Tibial artery (tissue), 4 donors: ENCODE data around the gene TLK1.

Source experiments
- DNase-seq, 2 donors: peaks; one replicate each; pipeline ENCODE4 v3.0.0-alpha.2; 2019
- H3K27ac ChIP-seq, 2 donors: fragments of 200-600 bp; sonication (generic) in 1 of 2; 1 replicate in 1 of 2; 2 replicates in 1 of 2; pipeline ENCODE4 v1.5.1; 2018 to 2019; ENCODE audit warnings: mild to moderate bottlenecking in 1 of 2
- H3K27me3 ChIP-seq, 2 donors: fragments of 200-600 bp; sonication (generic) in 1 of 2; one replicate each; pipeline versions ENCODE4 v1.5.1 to v1.6.0; 2016 to 2019
- H3K36me3 ChIP-seq, 3 donors: fragments of 200-600 bp; sonication (generic) in 2 of 3; one replicate each; pipeline ENCODE4 v1.5.1; 2016 to 2019; ENCODE audit warnings: mild to moderate bottlenecking in 2 of 3
- H3K4me1 ChIP-seq, 4 donors: fragments of 200-600 bp; sonication (generic) in 2 of 4; 1 replicate in 3 of 4; 2 replicates in 1 of 4; pipeline ENCODE4 v1.5.1; 2016 to 2019
- H3K4me3 ChIP-seq, 2 donors: fragments of 200-600 bp; sonication (generic) in 1 of 2; 1 replicate in 1 of 2; 2 replicates in 1 of 2; pipeline ENCODE4 v1.5.1; 2018 to 2019; ENCODE audit warnings: mild to moderate bottlenecking in 2 of 2
- H3K9me3 ChIP-seq, 3 donors: fragments of 200-600 bp; sonication (generic) in 1 of 3; one replicate each; pipeline ENCODE4 v1.5.1; 2016 to 2019
- CTCF ChIP-seq, 2 experiments: fragments of 200-600 bp in 1 of 2; fragments of 450-650 bp in 1 of 2; IDR thresholded peaks; one replicate each; pipeline ENCODE4 v1.5.1; 2017 to 2019; ENCODE audit warnings: antibody characterized with exemption in 2 of 2, mild to moderate bottlenecking in 1 of 2, moderate library complexity in 1 of 2
- intact Hi-C: fragments of 100-400 bp; cut with DNase I; formaldehyde crosslinking; loops from one replicate; pipeline ENCODE4 v1.15.0; 2023; ENCODE audit warnings: low total_unique reads

TLK1 gene

GRCh38 chr2:171072164-171072563, 88.5 kb downstream of the TLK1 start:
- H3K36me3 ChIP-seq: peaks cover 5 to 14% (median 8%) of the 10 kb centered on the region in 3 donors
- no peak overlapping the region for H3K27ac ChIP-seq
- H3K4me1 ChIP-seq: no peaks in the 10 kb centered on the region
- intact Hi-C loops: no loop called here
- H3K9me3 ChIP-seq: no peaks in the 10 kb centered on the region
- DNase-seq: no peak
- H3K4me3 ChIP-seq: no peak overlapping the region
- no peaks in the 10 kb centered on the region for H3K27me3 ChIP-seq
- TF ChIP-seq CTCF (IDR thresholded peaks at IDR 0.05): no peak

DNA sequence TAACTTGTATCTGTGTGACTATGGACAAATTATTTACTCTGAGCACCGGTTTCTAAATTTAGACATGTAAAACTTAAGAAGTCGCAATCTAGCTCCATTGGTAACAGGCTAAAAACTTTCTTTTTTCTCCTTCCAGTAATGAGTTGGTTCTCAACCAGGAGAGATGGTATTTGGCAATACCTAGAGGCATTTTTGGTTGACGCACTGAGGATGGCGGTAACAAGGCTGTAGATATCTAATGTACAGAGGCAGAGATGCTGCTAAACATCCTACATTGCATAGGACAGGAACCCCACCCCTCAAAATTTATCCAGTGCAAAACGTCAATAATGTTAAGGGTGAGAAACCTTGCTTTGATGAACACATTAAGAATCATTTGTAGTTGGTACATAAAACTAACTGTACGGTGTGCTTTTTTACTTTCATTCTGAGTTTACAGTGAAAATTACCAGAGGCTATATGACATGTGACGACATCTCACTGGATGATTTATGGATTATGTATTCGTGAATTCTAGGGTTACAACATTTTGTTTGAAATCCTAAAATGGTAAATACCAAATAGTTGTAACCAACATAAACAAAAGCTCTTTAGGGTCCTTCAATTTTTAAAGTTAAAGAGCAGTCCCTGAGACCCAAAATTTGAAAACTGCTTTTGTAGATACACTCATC, 91.3 kb downstream of the TLK1 start:
- H3K4me1 ChIP-seq: no peaks in the 10 kb centered on the region
- intact Hi-C loops: no loop called here
- H3K27me3 ChIP-seq: no peaks in the 10 kb centered on the region
- no peak overlapping the region for H3K27ac ChIP-seq
- peaks cover 5 to 14% (median 8%) of the 10 kb centered on the region in 3 donors for H3K36me3 ChIP-seq
- DNase-seq: no peak
- no peak for TF ChIP-seq CTCF (IDR thresholded peaks at IDR 0.05)
- no peaks in the 10 kb centered on the region for H3K9me3 ChIP-seq
- H3K4me3 ChIP-seq: no peak overlapping the region

DNA sequence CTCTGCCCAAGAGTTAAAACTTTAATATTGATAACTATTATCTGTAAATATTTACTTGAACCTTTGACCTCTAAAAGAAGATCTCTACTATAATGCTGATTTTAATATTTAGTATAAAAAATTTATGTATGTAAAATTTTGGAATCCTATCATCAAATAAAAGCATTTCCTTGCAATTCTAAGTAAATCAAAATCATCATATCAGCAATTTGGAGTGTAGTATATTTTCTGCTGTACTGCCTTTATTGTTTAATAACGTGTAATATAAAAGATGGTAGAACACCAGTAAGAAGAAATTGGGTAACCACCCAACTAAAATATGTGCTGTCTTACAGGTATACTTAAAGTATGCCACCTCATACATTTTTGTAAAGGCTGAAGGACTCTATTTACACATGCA, 94.6 kb downstream of the TLK1 start:
- no peaks in the 10 kb centered on the region for H3K9me3 ChIP-seq
- no peaks in the 10 kb centered on the region for H3K4me1 ChIP-seq
- no peak for DNase-seq
- no peak overlapping the region for H3K27ac ChIP-seq
- H3K27me3 ChIP-seq: no peaks in the 10 kb centered on the region
- H3K36me3 ChIP-seq: no peaks in the 10 kb centered on the region
- intact Hi-C loops: no loop called here
- no peak overlapping the region for H3K4me3 ChIP-seq
- TF ChIP-seq CTCF (IDR thresholded peaks at IDR 0.05): no peak

- DNase-seq: no peak
- Histone ChIP-seq H3K36me3 (peaks cover 0 to 12% (median 5%) of the 10 kb centered on the region in 3 donors), H3K4me1 (no peaks in the 10 kb centered on the region), H3K27me3 (no peaks in the 10 kb centered on the region), H3K27ac (no peak overlapping the region), H3K4me3 (no peak overlapping the region), H3K9me3 (no peaks in the 10 kb centered on the region)
- intact Hi-C loops: no loop called here
- TF ChIP-seq CTCF (IDR thresholded peaks at IDR 0.05): no peak
Measured at GRCh38 chr2:171057575-171057974, 103.1 kb downstream of the TLK1 start.

GRCh38 chr2:171056307-171056706, 104.4 kb downstream of the TLK1 start:
- Histone ChIP-seq H3K36me3 (peaks cover 0 to 15% (median 5%) of the 10 kb centered on the region in 3 donors), H3K4me1 (no peaks in the 10 kb centered on the region), H3K27ac (no peak overlapping the region), H3K9me3 (no peaks in the 10 kb centered on the region), H3K27me3 (no peaks in the 10 kb centered on the region), H3K4me3 (no peak overlapping the region)
- no peak for DNase-seq
- no peak for TF ChIP-seq CTCF (IDR thresholded peaks at IDR 0.05)
- intact Hi-C loops: no loop called here

DNA sequence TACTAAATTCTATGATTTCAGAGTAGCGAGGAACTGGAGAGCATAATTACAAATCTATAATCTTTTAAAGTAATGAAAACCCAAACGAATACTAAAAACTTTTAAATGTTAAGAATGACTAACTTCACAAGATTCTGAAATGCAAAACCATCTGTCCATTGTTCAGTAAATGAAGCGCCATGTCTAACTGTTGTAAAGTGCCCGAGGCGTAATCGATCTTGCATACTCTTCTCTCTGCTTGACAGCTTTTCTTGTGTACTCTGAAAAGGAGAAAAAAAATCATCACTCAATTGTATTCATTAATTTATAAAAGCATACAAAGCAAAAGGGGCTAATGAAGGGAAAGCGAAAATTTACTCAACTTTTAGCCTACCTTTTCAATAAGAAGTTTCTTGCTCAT, 111.0 kb downstream of the TLK1 start:
- no peak for DNase-seq
- intact Hi-C loops: no loop called here
- H3K4me3 ChIP-seq: no peak overlapping the region
- no peaks in the 10 kb centered on the region for H3K4me1 ChIP-seq
- no peaks in the 10 kb centered on the region for H3K27me3 ChIP-seq
- no peaks in the 10 kb centered on the region for H3K9me3 ChIP-seq
- H3K27ac ChIP-seq: no peak overlapping the region
- no peak for TF ChIP-seq CTCF (IDR thresholded peaks at IDR 0.05)
- peaks cover 27 to 57% (median 32%) of the 10 kb centered on the region in 3 donors for H3K36me3 ChIP-seq
